Smooth muscle cell of the brain vasculature (primary cell): Measurements from ENCODE around the gene CYP2J2.
"Not testable (repeated sequence)": the region's sequence is repeated elsewhere in the genome, so short reads cannot be mapped to it uniquely, and the experiment has no call there.

ENCODE experiments used
- DNase-seq: peaks from one replicate; pipeline ENCODE4 v3.0.0-alpha.2; 2012; ENCODE audit warnings: low read depth, low spot score

CYP2J2 gene

DNA sequence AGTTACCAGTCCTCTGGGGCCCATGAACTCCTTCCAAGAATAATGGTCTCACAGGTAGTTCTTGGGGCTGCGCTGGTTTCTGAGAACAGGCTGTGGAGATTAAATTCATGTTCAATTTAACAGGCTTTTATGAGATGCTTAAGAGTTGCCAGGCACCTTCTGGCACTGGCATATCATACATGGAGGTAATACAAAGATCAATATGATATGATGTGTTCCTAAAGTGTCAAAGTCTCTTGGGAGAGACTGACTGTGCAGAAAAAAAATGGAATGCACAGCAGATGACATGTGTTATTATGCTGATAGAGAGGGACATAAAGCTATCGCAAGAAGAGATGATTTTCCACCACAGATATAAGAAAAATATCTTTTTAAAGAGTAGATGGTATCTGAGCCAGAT lies 6.8 kb downstream of the CYP2J2 start:
- DNase-seq, result no peak

GRCh38 chr1:59917785-59918180 lies 8.8 kb downstream of the CYP2J2 start:
- DNase-seq, result no peak

DNA sequence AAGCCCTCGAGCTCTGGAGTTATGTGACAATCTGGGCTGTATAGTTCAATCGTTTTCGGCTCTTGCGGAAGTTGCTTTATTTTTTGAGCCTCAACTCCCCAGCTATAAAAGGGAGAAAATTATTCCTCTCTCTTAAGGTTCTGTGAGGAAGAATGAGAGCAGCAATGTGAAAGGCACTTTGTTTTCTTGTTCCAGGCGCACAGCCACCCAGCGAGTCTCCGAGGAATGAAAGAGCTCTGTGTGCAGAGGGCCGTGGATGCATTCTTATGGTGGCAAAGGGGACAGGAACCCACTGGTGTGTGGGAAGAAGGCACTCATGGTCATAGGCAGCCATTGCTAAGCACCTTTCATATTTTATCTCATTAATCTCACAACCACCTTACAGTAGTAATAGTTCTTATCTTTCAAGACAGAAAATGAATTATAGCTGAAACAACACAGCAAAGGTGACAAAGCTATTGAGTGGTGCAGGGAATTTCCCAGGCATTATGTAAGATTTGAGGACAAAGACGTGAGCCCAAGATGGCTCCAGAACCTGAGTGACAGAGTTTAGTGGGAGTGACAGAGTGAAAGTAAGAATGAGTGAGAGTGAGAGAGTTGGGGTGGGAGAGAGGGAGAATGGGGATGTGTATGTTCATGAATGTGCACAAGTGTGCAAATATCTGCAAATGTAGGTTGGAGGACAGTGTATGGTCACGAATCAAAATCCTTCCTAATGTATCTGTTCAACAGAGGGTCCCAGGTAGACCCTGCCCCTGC lies 9.4 kb downstream of the CYP2J2 start:
- DNase-seq, result no peak

- no peak for DNase-seq
Measured at GRCh38 chr1:59915516-59915915, 11.1 kb downstream of the CYP2J2 start.

DNA sequence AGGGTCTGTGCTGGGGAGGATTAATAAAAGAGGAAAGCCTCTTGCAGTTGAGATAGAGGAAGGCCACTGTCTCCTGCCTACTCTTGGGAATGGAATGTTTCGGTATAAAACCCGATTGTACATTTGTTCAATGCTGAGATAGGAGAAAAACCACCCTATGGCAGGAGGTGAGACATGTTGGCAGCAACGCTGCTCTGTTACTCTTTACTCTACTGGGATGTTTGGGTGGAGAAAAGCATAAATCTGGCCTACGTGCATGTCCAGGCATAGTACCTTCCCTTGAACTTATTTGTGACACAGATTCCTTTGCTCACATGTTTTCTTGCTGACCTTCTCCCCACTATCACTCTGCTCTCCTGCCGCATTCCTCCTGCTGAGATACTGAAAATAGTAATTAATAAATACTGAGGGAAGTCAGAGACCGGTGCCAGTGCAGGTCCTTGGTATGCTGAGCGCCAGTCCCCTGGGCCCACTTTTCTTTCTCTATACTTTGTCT lies 11.7 kb downstream of the CYP2J2 start:
- DNase-seq, result not testable (repeated sequence)

GRCh38 chr1:59908682-59909081 lies 17.9 kb downstream of the CYP2J2 start:
- DNase-seq, result no peak

DNA sequence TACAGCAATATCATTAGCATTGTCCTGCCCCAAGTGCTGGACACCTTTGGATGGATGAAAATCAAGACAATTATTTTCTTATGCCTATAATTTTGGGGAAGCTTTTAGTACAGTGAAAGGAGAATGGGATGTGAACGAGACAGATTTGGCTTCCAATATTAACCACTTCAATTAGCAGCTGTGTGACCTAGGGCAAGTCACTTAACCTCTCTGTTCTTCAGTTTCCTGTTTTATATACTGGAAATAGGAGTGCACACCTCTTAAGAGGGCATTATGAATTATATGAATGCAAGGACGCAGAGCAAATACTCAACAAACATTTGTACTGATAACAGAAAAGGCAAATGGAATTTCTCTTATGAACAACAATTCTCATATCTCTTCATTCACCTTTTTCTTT lies 18.5 kb downstream of the CYP2J2 start:
- no peak for DNase-seq

- no peak for DNase-seq
Measured at GRCh38 chr1:59906931-59907330, 19.6 kb downstream of the CYP2J2 start.

DNA sequence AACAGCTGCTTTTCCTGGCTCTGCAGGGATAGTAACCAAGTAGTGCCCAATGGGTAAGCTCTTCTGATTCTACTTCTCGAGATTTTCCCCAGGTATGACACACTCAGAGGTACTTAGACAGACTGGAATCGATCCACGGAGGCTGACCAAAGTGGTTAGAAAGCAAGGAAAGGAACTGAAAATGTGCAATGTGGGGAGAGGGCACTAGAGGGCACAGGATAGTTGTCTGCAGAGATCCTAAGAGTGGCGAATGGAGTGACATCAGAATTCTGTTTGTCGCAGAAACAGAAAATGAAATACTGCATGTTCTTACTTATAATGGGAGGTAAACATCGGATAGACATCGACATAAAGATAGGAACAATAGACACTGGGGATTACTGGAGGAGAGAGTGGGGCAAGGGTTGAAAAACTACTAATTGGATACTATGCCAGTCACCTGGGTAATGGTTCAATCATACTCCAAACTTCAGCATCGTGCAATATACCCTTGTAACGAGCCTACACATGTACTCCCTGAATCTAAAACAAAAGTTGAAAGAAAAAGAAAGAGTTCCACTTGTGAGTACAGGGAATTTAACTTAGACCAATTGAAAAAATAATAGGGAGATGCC lies 23.3 kb downstream of the CYP2J2 start:
- DNase-seq, result no peak

DNA sequence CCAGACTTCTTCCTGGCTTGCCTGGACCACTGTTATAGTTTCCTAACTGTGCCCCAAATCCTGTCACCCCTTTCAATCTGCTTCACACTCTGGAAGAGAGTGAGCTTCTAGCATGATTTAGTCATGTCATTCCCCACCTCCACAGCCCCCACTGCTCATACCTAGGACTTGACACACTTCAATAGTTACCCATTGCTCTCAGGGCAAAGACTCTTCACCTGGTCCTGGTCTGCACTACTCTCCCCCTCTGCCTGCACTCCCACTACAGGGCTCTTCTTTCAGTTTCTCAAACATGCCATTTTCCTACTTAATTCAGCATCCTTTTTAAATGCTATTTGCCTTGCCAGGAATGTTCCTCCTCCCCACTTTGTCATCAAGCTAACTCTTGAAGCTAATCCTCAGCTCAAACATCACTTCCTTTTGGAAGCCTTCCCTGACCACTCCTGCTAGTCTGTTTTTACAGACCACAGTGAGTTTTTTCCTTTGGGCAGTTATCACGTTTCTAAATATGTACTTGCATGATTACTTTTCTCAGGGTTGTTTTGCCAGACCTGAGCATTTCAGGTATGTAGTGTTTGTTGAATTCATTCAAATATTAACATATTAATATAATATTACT lies 24.7 kb downstream of the CYP2J2 start:
- no peak for DNase-seq

DNA sequence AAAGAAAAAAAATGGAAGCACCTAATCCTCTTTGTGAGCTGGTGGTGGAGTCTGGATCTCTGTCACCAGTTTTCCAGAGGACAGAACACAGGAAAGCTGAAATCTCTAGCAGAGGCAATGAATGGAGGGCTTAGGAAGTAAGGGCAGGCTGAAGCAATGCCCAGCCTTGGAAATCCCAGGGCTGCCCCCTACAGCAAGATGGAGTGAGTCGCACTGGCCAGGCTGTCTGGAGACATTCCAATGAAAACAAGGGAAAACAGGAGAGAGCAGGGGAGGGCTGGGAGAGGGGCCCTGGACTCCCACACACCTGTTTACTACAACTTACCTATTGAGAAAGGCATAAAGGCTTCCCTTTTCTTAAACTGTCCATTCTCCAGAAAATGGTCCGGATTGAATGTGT lies 25.9 kb downstream of the CYP2J2 start:
- DNase-seq, result no peak

DNA sequence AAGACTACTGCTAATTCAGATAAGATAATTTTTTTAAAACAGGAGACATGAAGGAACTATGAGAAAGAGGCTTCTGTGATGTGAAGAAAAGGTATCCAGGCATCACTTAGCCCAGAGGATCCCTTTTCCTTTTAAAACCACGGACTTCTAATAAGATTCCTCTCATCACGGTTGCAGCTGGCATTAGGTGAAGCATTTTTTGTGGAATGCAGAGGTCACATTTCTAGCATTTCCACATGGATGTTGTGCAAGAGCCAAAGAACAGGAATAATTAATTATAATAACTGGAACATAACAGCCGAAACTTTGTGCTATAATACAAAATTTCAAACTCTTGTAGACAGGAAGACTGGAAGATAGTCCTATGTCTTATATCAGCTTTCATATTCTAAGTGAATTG lies 27.6 kb downstream of the CYP2J2 start:
- DNase-seq, result no peak

GRCh38 chr1:59897165-59897564 lies 29.4 kb downstream of the CYP2J2 start:
- no peak for DNase-seq

- no peak for DNase-seq
Measured at GRCh38 chr1:59892841-59893811, 33.4 kb downstream of the CYP2J2 start.

GRCh38 chr1:59885160-59885832 lies 41.3 kb downstream of the CYP2J2 start:
- no peak for DNase-seq

DNA sequence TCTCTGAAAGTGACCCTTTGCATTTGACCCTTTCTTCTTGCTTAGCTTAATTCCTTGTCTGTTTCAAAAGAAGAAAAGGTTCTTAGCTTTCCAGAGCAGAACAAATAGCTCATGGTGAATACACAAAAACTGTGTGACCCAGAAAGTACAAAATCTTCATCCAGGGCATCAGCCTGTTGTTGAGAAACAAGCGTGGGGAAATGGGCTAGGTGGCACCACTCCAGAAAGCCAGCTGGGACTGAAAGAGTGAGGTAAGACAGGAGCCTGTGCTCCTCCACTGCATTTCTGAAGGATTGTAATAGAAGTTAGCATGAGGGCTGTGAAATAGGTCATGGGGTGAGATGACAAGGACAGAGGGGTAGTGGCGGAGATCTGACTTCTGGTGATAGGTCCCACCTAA lies 45.8 kb downstream of the CYP2J2 start:
- no peak for DNase-seq

DNA sequence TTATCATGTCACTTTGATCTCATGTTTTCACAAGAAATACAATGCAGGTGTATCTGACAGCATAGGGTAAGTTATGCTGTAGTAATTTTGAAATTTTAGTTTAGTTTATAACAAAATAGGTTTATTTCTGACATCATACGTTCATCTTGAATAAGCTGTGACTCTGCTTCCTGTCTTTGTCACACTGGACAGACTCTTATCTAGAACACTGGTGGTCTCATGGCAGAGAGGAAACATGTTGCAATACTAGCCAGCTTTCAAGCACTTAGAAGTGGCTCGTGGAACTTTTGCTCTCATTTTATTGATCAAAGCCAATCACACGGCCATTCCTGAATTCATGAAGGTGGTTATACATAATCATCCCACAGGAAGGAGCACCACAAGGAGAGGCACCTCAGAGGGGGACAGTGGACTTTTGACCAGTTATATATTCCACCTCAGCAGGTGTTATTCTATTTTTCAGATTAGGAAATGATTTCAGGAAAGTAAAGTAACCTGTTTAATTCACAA lies 46.5 kb downstream of the CYP2J2 start:
- DNase-seq, result no peak

GRCh38 chr1:59879574-59879973 lies 47.0 kb downstream of the CYP2J2 start:
- DNase-seq, result peak; percentile 65

DNA sequence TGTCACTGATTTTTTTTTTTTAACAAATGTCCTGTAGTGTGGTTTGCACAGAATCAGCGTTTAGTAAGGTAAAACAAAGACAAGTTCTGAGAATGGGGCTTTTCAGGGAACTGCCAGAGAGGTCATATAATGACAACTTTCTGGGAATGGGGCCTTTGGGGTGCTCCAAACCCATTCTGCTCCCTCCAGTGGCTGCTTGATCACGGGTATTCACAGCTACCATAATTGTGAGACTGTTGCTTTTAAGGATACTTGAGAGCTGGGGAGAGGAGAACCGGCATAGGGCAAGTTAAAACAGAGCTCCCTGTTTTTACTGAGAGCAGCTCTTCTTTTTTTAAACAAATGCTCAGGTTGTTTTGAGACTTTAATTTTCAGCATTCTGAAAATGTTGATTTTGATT lies 48.2 kb downstream of the CYP2J2 start:
- DNase-seq, result no peak

GRCh38 chr1:59877108-59877682 lies 49.4 kb downstream of the CYP2J2 start:
- no peak for DNase-seq

- DNase-seq, result no peak
Measured at GRCh38 chr1:59871746-59872145, 54.8 kb downstream of the CYP2J2 start.
